ENCODE measurements around the gene MROH8.

Gene MROH8

DNA sequence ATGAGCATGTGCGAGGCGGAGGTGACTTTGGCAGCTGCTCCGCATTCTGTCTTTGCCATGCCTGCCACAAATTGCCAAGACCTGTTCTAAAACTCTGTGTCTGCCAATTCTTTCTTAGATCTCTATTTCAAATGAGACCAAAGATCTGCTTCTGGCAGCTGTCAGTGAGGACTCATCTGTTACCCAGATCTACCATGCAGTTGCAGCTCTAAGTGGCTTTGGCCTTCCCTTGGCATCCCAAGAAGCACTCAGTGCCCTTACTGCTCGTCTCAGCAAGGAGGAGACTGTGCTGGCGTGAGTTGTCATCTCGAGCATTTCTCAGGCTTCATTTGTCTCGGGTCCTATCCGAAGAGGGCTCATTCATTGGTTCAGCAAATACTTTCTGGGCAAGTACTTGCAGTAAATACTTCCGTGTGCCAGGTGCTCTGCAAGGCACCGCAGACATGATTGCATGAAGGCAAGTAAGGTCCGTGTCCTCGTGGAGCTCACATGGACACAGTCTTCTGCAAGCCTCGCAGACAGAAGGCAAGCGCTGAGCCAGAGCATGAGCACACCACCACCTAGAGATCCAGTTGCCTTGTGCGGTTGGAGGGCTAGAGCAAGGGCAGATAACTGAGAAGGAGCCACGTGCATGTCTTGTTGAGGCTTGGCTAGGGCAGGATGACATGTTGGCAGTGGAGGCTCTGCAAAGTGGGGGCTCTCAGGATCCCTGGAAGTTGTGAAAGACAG is 19.7 kb upstream of the MROH8 start:
- no peak for DNase-seq (ENCODE audit: low read depth)

DNA sequence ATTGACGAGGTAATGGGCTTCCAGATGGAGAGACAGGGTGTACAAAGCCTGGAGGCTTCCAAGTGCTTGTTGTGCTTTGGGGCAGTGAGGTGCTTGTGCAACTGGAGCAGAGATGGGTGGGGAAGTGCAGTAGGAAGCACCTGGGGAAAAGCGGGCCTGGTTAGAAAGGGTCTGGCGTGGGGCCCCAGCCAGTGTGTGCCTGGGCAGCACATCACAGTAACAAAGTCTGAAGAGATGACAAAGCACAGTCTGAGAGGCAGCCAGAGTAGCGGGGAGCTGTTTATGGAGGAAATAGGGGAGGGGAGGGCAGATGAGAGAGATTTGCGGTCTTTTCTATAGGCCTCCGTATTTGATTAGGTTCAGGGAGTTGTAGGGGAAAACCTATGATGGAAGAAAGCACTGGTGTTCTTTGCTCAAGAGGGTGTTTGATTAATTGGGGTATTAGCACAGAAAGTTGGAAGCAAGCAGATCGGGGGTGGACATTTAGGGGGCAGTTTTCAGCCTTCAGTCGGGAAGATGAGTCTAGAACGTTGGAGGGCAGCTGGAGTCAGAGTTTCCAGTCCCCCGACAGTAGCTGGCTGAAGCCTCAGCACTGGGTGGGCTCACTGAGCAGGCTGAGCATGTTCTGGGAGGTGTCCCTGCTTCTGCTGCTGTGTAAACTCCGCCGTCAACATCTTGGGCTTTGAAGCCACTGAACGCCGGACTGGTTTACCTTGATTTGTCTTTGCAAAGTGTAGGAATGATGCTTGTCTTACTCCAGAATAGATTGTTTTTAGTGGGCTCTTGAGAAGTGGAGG is 15.5 kb upstream of the MROH8 start:
- DNase-seq (ENCODE audit: low read depth) = no peak

DNA sequence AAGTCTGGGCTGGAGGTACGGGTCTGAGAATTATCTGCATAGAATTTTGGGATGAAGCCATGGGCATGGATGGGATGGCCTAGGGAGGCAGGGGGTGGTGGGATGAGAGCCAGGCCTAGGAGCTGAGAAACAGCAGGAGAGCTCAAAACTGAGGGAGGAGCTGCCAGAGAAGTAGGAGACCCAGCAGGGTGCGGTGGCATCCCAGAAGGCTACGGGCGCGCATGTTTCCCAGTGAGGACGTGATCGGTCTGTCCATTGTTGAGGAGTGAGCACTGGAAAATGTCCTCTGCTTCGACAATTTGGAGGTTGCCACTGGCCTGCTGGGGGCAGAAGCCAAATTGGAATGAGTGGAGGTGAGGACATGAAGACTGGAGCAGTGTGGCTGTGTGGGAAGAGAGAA is 14.5 kb upstream of the MROH8 start:
- DNase-seq (ENCODE audit: low read depth) = no peak

DNA sequence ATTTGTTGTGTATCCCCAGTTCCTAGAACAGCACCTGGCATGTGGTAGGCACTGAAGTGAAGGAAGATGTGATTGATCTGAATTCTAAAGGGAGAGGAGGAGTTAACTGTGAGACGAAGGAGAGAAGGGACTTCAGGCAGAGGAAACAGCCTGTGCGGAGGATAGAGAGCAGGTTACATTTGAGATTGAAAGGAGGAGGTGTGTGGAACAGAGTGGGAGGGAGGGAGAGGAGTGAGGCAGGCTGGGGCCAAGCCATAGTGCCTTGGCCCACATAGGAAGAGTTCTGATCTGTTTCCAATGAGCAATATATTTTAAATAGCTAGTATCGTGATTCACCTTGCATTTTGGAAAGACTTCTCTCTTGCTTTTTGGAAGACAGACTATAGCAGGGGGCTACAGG is 13.9 kb upstream of the MROH8 start:
- no peak for DNase-seq (ENCODE audit: low read depth)

DNA sequence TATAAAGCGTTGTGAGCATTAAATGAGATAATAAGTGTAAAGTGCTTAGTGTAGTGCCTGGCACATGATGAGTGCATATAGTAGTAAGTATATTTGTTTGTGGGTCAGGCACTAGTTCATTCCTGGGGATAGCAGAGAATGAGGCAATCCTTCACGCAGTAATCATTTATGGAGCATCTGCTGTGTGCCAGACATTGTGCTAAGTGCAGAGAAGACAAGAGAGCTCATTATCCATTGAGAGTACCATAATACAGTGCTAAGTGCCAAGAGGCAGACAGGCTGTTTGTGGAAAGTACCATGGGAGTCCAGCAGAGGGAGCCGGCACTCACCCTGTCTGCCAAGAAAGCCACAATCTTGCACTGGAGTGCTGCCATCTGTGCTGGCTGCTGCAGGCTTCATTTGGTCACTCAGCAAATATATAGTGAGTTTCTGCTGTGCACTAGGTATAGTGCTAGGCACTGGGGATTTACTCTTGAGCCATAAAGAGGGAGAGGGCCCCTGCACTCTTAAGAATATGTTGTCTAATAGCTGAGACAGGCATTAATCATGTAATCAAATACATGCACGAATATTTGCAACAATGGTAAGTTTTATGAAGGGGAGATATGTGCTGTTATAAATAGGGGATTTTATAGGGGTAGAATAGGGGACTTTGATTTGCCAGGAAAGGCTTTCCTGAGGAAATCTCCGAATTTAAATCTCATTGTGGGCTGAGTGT is 12.9 kb upstream of the MROH8 start:
- peak; percentile 54 for DNase-seq (ENCODE audit: low read depth)

DNA sequence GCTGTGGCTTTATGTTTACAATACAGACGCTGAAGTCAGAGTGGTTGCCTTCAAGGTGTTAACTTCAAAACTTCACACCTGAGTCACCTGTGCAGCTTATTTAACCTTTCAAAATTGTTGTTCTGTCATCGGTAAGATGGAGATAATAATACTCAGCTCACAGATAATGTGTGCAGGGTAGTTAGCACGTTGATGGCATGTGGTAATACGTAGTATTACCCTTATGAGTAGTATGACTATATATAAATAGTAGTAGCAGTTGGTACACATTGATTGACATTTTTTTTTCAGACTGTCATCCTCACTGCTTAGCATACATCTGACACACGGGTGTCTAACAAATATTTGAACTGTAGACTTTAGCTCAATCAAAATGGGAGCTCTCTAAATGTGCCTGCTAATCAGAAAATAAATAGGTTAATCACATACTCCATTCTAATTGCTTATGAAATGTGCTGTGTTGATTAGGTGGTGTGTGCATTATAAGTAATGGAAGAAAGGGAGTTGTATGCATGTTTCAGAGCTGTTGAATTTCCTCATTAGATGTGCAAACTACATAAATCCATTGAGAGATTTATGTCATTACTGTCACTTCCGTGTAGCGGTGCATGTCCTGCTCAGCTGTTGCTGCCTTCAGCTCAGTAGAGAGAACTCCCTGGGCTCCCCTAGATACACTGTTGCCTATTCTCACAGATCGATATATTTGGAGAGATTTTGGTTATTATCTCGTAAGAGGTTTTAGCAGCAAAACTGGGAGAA is 11.2 kb upstream of the MROH8 start:
- no peak for DNase-seq (ENCODE audit: low read depth)

DNA sequence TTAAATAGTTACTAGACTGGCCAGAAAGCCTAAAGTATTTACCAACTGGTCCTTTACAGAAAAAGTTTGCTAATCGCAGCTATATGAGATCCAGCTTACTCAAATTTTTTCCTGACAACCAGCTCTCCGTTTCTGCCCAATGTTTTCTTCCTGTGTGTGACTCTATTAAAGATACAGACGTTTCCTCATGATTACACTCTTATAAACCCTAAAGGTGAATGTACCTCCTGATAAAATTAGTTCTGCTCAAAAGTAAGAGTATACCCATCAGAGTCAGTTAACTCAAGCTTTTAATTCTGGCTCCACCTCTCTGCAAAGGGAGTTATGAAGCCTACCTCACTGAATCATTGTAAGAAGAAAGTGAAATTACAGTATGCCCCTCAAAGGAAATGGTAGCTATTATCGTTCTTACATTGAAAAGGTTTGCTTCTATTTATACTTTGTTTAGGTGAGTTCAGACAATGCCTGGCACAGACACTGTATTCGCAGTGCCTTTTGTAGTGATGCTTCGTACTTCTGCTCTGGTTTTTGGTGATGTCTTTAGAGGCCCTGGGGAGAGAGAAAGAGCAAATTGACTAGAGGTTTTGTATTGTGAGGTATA is 10.2 kb upstream of the MROH8 start:
- no peak for DNase-seq (ENCODE audit: low read depth)

DNA sequence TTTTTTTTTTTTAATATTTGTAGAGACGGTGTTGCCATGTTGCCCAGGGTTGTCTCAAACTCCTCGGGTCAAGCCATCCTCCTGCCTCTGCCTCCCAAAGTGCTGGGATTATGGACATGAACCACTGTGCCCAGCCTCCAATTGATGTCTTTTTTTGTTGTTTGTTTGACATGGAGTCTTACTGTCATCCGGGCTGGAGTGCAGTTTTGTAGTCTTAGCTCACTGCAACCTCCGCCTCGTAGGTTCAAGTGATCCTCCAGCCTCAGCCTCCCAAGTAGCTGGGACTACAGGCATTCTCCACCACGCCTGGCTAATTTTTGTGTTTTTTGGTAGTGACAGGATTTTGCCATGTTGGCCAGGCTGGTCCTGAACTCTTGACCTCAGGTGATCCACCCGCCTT is 9.4 kb upstream of the MROH8 start:
- DNase-seq (ENCODE audit: low read depth) = no peak

DNA sequence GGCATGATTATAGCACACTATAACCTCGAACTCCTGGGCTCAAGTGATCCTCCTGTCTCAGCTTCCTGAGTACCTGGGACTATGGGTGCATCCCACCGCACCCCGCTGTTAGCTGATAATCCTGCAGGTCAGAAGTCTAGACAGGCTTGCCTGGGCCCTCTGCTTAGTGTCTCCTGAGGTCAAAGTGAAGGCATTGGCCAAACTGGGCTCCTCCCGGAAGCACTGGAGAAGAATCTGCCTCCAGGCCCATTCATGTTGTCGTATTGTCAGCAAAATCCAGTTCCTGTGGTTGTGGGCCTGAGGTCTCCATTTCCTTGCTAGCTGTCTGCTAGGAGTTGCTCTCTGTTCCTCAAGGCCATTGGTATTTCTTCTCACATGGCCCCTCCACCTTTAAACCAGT is 6.3 kb upstream of the MROH8 start:
- no peak for DNase-seq (ENCODE audit: low read depth)

DNA sequence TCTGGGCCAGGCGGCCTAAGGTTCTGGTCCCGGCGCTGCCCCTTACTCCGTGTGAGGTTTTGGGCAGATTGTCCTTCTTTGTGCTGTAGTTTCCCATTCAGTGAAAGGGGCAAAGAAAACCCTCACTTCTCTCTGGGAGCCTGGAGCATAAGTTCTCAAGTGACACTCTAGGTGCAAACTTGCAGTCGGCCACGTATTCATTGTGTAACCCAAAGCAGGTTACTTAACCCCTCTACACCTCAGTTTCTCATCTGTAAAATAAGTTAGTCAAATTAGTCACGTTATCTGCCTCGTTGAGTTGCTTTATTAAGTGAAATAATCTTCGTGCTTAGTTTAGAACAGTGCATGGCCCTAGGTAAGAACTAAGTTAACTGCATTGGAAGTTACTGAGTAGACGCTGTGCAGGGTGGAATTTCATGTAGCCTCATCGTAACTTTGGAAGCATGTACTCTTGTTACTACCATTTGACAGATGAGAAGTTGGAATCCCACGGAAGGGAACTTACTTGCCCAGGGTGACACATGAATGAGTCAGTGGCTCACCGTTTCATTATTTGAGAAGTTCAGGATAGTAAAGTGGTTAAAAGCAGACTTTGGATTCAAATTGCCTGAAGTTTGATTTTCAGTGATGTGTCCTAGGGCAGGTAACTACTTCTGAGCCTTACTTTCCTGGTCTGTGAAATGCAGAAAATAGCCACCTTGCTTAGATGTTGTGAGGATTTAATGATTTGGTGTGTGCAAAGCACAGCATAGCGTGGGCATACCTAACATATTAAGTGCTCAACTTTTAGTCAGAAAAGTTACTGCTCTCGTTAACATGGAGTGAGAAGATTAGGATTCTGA is 556 bp upstream of the MROH8 start:
- DNase-seq (ENCODE audit: low read depth) = no peak

DNA sequence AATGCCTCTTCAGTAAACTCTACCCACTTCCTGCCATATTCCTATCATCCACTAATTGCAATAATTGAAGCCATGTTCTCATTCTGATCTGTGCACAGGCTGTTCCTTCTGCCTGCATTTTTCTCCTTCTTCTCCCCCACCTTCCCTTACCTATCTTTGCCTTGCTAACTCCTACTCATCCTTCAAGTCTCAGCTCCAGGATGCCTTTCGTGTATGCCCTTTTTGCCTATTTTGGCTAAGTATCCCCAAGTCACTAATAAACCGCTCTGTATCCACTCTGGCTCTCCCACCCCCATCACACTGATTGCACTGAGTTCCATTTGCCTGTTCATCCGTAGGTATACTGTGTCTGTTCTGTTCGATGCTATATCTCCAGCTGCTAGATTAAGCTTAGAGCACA is 6.5 kb downstream of the MROH8 start:
- no peak for DNase-seq (ENCODE audit: low read depth)

DNA sequence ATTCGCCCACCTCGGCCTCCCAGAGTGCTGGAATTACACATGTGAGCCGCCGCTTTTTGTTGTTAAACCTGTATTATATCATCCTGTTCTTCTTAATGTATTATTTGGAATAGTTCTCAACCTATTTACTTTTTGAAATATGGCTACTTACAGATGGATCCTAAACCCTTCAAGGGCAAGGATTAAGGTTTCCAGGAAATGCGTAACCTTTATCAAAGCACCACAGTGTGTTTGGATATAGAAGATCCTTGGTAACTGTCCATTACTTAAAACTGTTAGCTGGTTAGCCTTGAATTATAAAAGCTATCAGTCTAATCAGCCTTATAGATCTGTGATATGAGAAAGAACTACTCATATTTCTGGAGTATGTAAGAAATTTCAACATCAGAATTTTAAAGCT is 12.5 kb downstream of the MROH8 start:
- no peak for DNase-seq (ENCODE audit: low read depth)

DNA sequence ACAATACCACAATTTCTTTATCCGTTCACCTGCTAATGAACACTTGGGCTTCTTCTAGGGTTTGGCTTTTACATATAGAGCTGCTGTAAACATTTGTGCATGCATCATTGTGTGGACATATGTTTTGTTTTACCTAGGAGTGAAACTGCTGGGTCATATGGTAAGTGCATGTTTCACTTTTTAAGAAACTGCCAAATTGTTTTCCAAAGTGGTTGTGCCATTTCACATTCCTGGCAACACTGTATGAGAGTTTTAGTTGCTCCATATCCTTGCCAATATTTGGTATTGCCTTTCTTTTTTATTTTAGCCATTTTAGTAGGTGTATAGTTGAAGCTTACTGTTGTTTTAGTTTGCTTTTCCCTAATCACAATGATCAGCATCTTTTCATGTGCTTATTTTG is 14.3 kb downstream of the MROH8 start:
- no peak for DNase-seq (ENCODE audit: low read depth)

DNA sequence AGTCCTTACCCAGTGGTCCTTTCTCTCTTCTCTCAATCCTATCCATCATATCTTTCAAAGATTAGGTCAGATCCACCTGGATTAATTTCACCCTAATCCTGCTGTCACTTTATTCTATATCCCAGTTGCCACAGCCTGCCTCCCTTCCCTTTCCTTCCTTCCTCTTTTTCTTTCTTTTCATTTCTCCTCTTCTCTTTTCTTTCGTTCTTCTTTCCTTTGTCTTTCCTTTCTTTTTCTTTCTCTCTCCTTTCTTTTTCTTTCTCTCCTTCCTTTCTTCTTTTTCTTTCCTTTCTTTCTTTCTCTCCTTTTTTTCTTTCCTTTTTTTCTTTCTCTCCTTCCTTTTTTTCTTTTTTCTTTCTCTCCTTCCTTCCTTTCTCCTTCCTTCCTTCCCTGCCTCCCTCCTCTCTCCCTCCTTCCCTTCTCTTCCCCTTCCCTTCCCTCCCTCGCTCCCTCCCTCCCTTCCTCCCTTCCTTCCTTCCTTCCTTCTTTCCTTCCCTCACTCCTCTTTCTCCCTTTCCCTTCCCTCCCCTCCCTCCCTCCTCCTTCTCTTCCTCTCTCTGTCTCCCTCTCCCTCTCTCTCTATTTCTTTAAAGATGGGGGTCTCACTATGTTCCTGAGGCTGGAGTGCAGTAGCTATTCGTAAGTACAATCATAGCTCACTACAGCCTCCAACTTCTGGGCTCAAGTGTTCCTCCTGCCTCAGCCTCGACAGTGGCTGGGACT is 15.4 kb downstream of the MROH8 start:
- DNase-seq (ENCODE audit: low read depth) = no peak

DNA sequence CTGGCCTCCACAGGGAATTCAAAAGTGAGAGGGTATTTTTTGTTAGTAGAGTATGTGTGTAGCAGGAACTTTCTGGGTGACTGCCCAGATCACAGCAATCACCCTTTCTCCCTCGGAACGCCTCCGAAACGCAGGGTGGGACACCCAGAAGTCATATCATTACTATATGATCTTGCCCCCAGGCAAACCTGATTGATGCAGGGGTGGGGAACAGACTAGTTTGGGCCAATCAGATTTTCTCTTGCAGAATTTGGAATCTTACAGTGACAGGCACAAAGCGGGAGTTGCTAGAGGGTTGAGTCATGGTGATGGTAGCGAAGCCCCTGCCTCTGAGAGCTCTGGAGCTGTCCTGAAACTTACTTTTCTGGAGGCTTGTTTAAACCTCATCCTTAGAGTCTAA is 16.7 kb downstream of the MROH8 start:
- no peak for DNase-seq (ENCODE audit: low read depth)

DNA sequence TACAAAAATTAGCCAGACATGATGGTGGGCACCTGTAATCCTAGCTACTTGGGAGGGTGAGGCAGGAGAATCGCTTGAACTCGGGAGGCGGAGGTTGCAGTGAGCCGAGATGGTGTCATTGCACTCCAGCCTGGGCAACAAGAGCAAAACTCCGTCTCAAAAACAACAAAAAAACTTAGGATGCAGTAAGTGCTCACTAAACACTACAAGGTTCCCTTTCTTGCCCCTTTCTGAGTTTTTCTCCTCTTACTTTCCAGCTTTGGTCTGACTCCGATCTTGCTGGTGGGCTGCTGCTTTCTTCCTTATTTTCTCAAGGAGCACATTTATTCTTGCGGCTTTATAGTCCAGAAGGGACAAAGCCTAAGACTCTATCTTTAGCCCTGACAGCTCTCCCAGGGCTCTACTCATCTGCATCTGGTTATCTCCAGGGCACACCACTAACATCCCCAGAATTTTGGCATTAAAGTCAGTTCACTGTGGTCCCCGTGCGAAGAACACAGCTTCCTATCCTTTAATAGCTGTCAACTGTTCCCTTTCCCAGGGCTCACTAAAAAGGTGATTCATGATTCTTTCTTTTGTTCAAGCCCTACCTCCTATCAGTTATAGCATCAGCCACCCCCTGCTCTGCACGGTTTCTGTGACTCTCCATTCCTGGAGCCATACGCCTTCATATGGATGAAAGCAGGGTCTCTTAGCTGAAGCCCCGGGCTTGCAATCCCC is 17.4 kb downstream of the MROH8 start:
- no peak for DNase-seq (ENCODE audit: low read depth)

DNA sequence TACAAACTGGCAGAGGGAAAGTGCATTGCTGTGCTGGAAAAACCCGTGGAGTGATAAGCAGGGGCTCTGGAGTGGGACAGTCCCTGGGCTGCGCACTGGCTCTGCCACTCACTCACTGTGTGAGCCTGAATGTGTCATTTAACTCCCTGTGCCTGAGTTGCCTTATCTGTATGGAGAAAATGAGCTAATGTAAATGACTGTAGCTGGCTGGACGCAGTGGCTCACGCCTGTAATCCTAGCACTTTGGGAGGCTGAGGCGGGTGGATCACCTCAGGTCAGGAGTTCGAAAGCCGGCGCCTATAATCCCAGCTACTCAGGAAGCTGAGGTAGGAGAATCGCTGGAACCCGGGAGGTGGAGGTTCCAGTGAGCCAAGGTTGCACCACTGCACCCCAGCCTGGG is 18.7 kb downstream of the MROH8 start:
- no peak for DNase-seq (ENCODE audit: low read depth)

DNA sequence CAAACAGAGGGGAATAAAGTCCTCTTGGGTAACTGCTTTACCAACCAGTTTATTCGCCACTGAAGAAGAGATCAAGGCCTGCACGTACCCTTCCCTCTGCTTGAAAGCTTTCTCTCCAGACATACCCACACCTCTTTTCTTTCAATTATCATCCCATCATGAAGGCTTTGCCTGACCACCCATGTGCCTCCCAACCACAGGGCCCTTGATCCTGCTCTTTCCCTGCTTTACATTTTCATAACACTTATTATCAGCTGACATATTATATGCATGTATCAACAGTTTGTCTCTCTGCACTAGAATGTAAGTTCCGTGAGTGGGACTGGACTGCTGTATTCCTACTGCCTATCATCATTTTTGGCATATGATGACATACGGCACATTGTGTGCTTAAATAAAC is 21.1 kb downstream of the MROH8 start:
- DNase-seq (ENCODE audit: low read depth) = no peak

DNA sequence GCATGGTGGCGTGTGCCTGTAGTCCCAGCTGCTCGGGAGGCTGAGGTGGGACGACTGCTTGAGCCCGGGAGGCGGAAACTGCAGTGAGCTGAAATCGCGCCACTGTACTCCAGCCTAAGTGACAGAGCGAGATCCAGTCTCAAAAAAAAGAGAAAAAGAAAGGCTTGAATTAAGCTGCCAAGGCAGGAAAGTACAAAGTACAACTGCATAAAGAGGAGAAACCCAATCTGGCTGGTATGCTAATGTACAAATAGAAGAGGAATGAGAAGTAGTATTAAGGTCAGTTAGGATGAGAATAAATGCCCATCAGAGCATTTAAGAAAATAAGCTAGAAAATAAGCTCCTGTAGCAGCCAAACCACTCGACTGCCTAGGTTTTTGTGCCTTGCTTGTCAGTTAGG is 23.4 kb downstream of the MROH8 start:
- no peak for DNase-seq (ENCODE audit: low read depth)
